ENCODE measurements around the gene RAD51B.

DNA sequence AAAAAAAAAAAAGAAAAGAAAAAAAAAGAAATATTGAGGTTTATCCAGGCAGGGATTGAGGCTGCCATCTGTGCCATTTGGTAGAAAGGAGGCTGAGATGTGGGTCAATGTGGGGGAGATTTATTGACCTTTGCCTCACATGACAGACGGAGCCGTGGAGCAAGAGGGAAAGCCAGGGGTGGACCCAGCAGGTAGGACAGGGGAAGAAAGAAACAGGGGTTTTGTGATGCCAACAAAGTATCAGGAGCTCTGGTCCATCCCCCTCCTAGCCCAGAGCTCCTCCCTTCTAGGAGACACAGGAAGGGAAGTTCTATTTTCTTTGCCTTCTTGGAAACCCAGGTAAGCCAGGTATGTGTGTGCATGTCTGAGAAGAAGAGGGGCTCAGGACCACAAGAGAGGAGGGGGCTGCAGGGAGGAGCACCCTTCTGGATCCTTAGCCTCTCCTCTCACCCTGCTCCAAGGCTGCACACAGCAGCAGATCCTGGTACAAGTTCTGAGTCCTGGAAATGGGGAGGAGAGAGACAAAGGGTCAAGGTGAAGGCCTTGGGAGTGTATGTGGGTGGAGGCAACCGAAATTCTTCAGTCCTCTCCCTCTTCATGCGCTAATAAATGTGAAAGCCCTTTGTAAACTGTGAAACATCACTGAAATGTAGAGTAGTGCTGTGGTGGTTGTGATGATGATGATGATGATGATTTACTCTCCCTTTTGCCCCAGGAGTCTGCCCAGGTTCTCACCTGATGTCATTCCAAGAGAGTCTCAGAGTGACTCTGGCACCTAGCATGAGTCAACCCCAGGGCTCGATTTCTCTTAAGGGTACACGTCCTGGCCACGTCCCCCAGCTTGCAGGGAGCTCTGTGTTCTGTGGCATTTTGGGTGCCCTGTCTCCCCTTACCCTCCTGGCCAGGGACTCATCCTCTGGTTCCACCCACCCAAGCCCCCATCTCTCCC lies 947.0 kb downstream of the RAD51B start:
- TF ChIP-seq ZSCAN29 (CRISPR knock-in tag; conservative IDR thresholded peaks at IDR 0.05): no peak
- TF ChIP-seq MTA3 (CRISPR knock-in tag; IDR thresholded peaks at IDR 0.05): no peak
- no peak for TF ChIP-seq CEBPB (IDR thresholded peaks at IDR 0.05; ENCODE audit: borderline replicate concordance, low read depth, low read length)
- TF ChIP-seq RAD51 (IDR thresholded peaks at IDR 0.05; ENCODE audit: borderline replicate concordance): no peak
- TF ChIP-seq, protein P1, sequence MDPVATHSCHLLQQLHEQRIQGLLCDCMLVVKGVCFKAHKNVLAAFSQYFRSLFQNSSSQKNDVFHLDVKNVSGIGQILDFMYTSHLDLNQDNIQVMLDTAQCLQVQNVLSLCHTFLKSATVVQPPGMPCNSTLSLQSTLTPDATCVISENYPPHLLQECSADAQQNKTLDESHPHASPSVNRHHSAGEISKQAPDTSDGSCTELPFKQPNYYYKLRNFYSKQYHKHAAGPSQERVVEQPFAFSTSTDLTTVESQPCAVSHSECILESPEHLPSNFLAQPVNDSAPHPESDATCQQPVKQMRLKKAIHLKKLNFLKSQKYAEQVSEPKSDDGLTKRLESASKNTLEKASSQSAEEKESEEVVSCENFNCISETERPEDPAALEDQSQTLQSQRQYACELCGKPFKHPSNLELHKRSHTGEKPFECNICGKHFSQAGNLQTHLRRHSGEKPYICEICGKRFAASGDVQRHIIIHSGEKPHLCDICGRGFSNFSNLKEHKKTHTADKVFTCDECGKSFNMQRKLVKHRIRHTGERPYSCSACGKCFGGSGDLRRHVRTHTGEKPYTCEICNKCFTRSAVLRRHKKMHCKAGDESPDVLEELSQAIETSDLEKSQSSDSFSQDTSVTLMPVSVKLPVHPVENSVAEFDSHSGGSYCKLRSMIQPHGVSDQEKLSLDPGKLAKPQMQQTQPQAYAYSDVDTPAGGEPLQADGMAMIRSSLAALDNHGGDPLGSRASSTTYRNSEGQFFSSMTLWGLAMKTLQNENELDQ (CRISPR knock-in tag; IDR thresholded peaks at IDR 0.05; ENCODE audit: borderline replicate concordance): no peak
- TF ChIP-seq CREB1 (IDR thresholded peaks at IDR 0.05): no peak
- no peak for TF ChIP-seq CREB1 (CRISPR knock-in tag; IDR thresholded peaks at IDR 0.05)
- TF ChIP-seq, protein P2, sequence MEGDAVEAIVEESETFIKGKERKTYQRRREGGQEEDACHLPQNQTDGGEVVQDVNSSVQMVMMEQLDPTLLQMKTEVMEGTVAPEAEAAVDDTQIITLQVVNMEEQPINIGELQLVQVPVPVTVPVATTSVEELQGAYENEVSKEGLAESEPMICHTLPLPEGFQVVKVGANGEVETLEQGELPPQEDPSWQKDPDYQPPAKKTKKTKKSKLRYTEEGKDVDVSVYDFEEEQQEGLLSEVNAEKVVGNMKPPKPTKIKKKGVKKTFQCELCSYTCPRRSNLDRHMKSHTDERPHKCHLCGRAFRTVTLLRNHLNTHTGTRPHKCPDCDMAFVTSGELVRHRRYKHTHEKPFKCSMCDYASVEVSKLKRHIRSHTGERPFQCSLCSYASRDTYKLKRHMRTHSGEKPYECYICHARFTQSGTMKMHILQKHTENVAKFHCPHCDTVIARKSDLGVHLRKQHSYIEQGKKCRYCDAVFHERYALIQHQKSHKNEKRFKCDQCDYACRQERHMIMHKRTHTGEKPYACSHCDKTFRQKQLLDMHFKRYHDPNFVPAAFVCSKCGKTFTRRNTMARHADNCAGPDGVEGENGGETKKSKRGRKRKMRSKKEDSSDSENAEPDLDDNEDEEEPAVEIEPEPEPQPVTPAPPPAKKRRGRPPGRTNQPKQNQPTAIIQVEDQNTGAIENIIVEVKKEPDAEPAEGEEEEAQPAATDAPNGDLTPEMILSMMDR (CRISPR knock-in tag; IDR thresholded peaks at IDR 0.05): no peak
- no peak for TF ChIP-seq ZSCAN20 (CRISPR knock-in tag; IDR thresholded peaks at IDR 0.05; ENCODE audit: borderline replicate concordance)
- TF ChIP-seq, protein P3, sequence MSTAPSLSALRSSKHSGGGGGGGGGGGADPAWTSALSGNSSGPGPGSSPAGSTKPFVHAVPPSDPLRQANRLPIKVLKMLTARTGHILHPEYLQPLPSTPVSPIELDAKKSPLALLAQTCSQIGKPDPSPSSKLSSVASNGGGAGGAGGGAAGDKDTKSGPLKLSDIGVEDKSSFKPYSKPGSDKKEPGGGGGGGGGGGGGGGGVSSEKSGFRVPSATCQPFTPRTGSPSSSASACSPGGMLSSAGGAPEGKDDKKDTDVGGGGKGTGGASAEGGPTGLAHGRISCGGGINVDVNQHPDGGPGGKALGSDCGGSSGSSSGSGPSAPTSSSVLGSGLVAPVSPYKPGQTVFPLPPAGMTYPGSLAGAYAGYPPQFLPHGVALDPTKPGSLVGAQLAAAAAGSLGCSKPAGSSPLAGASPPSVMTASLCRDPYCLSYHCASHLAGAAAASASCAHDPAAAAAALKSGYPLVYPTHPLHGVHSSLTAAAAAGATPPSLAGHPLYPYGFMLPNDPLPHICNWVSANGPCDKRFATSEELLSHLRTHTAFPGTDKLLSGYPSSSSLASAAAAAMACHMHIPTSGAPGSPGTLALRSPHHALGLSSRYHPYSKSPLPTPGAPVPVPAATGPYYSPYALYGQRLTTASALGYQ (CRISPR knock-in tag; IDR thresholded peaks at IDR 0.05): no peak
- no peak for TF ChIP-seq ZNF124 (CRISPR knock-in tag; IDR thresholded peaks at IDR 0.05)
- no peak for TF ChIP-seq ZNF703 (CRISPR knock-in tag; IDR thresholded peaks at IDR 0.05; ENCODE audit: borderline replicate concordance)
- no peak for TF ChIP-seq POLR2AphosphoS5 (IDR thresholded peaks at IDR 0.05; ENCODE audit: low read depth, low read length)
- TF ChIP-seq, protein P4, sequence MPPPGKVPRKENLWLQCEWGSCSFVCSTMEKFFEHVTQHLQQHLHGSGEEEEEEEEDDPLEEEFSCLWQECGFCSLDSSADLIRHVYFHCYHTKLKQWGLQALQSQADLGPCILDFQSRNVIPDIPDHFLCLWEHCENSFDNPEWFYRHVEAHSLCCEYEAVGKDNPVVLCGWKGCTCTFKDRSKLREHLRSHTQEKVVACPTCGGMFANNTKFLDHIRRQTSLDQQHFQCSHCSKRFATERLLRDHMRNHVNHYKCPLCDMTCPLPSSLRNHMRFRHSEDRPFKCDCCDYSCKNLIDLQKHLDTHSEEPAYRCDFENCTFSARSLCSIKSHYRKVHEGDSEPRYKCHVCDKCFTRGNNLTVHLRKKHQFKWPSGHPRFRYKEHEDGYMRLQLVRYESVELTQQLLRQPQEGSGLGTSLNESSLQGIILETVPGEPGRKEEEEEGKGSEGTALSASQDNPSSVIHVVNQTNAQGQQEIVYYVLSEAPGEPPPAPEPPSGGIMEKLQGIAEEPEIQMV (CRISPR knock-in tag; IDR thresholded peaks at IDR 0.05; ENCODE audit: low read depth): no peak
- no peak for TF ChIP-seq EP300 (IDR thresholded peaks at IDR 0.05; ENCODE audit: low read depth in 2 of 2, low read length in 2 of 2)
- no peak for TF ChIP-seq EP300 (CRISPR knock-in tag; IDR thresholded peaks at IDR 0.05; ENCODE audit: borderline replicate concordance)

All from HepG2 (cell line).